GM23248 (cell line): Measurements from ENCODE around the gene PCDHGC4.

Experiments used
- EZH2 ChIP-seq: fragments of 200-600 bp; sonication (generic); IDR thresholded peaks from 2 replicates; pipeline ENCODE4 v1.6.1; 2018; ENCODE audit warnings: antibody characterized with exemption, mild to moderate bottlenecking; ENCODE audit not compliant: insufficient read depth, poor library complexity, severe bottlenecking
- EZH2phosphoT487 ChIP-seq: fragments of 200-600 bp; sonication (generic); IDR thresholded peaks from 2 replicates; pipeline ENCODE4 v1.6.1; 2018; ENCODE audit warnings: antibody characterized with exemption, moderate library complexity, mild to moderate bottlenecking, low read depth; ENCODE audit not compliant: insufficient read depth

DNA sequence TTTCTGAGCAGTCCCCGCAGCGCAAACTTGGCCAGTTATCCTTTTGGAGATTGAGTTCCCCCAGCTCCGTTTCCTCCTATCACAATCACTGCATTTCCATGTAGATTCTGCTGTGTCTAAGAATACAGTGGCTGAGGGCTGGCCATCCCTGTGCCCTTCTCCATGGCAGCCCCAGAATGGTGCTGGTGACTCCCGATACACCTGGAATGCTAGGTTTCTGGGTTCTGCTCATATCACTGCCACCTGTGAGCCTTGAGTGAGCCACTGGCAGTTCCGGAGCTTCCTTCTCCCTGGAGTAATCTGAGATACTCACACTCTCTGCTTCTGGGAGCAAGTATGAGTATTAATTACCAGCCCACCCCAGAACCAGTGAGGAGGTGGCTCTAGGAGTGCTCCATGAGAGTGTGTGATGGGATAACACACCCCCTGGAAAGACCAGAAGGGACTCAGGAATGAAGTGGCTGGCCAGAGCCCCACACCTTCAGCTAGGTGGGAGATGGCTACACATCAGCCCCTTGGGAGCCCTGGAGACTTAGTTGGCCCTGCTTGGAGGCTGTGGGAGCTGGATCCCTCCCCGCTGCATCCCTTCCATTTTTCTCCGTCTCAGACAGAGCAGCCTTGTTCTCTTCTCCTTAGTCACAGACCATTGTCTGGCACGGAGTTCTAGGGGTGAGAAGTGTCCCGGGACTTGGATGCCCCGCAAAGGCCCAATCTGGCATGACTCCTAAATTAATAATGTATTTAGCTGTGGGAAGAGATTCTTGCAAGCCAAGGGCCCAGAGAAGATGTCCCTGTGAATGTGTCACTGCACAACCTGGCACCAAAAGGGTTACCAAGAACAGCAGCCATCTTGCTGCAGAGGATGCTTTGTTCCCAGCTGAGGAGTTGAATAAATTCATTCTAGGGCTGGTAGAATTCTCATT, 8.9 kb downstream of the PCDHGC4 start:
- TF ChIP-seq EZH2 (no peak), EZH2phosphoT487 (no peak)
